Measurements from ENCODE around the gene DNAH12. TPM values are rescaled to one million over a fixed set of nuclear protein-coding genes. Genes with fewer than 3 reads are reported as not detected.
"Not testable (repeated sequence)": the region's sequence is repeated elsewhere in the genome, so short reads cannot be mapped to it uniquely, and the experiment has no call there.

Gene DNAH12
- total RNA-seq, 1 experiment from 2014 or later, result not detected

GRCh38 chr3:57350271-57350670 is 193.9 kb downstream of the DNAH12 start:
- Mint-ChIP-seq H3K9me3 (peaks cover 10% of the 10 kb centered on the region), H3K4me1 (no peaks in the 10 kb centered on the region), H3K27me3 (ENCODE audit: low read depth) (no peaks in the 10 kb centered on the region; the same call in 1 of the 2 replicates), H3K27ac (no peak overlapping the region), H3K36me3 (no peaks in the 10 kb centered on the region), H3K4me3 (no peak overlapping the region)
- ChIA-PET POLR2A (no interaction called here), CTCF (no interaction called here)
- ATAC-seq, result no peak
- no peak for DNase-seq (ENCODE audit: low spot score)
- TF ChIP-seq PRRX2 (CRISPR knock-in tag; IDR thresholded peaks at IDR 0.05) (no peak), E2F4 (CRISPR knock-in tag; IDR thresholded peaks at IDR 0.05; ENCODE audit: borderline replicate concordance, low read depth) (no peak), NFYB (CRISPR knock-in tag; conservative IDR thresholded peaks at IDR 0.05; ENCODE audit: low read depth) (no peak), HMGA2 (CRISPR knock-in tag; IDR thresholded peaks at IDR 0.05) (no peak)

GRCh38 chr3:57339071-57339642 is 205.0 kb downstream of the DNAH12 start:
- H3K27me3 Mint-ChIP-seq (ENCODE audit: low read depth); DNase-seq (ENCODE audit: low spot score); H3K27ac Mint-ChIP-seq; H3K4me1 Mint-ChIP-seq; H3K4me3 Mint-ChIP-seq; POLR2A ChIA-PET; ATAC-seq; CTCF ChIA-PET; H3K36me3 Mint-ChIP-seq: not testable (repeated sequence)
- H3K9me3 Mint-ChIP-seq, result peaks cover 16% of the 10 kb centered on the region

GRCh38 chr3:57338272-57339070 is 205.7 kb downstream of the DNAH12 start:
- DNase-seq (ENCODE audit: low spot score); H3K4me1 Mint-ChIP-seq; H3K36me3 Mint-ChIP-seq; H3K27me3 Mint-ChIP-seq (ENCODE audit: low read depth); H3K27ac Mint-ChIP-seq; H3K4me3 Mint-ChIP-seq; ATAC-seq; CTCF ChIA-PET; POLR2A ChIA-PET: not testable (repeated sequence)
- peaks cover 16% of the 10 kb centered on the region for H3K9me3 Mint-ChIP-seq

GRCh38 chr3:57335283-57335938 is 208.7 kb downstream of the DNAH12 start:
- ATAC-seq, result no peak
- no peak for TF ChIP-seq SP1 (CRISPR knock-in tag; conservative IDR thresholded peaks at IDR 0.05)
- no peak for TF ChIP-seq FOXK1 (CRISPR knock-in tag; IDR thresholded peaks at IDR 0.05)
- TF ChIP-seq HMGXB4 (CRISPR knock-in tag; IDR thresholded peaks at IDR 0.05), result no peak
- TF ChIP-seq ATF3 (CRISPR knock-in tag; conservative IDR thresholded peaks at IDR 0.05), result no peak
- no peak for TF ChIP-seq CREB1 (CRISPR knock-in tag; IDR thresholded peaks at IDR 0.05)
- no peak for TF ChIP-seq ZNF671 (CRISPR knock-in tag; IDR thresholded peaks at IDR 0.05)
- no peak for TF ChIP-seq RELA (CRISPR knock-in tag; IDR thresholded peaks at IDR 0.05; ENCODE audit: borderline replicate concordance)
- no peak for TF ChIP-seq ZNF232 (CRISPR knock-in tag; IDR thresholded peaks at IDR 0.05)
- no peaks in the 10 kb centered on the region for H3K4me1 Mint-ChIP-seq
- H3K27me3 Mint-ChIP-seq (ENCODE audit: low read depth), result no peaks in the 10 kb centered on the region
- peaks cover 13% of the 10 kb centered on the region for H3K9me3 Mint-ChIP-seq
- H3K4me3 Mint-ChIP-seq, result no peak overlapping the region
- DNase-seq (ENCODE audit: low spot score), result no peak
- peaks cover 7% of the 10 kb centered on the region for H3K36me3 Mint-ChIP-seq
- ChIA-PET POLR2A (no interaction called here), CTCF (interaction anchor here (1.2 kb wide), 1 partner anchor 62 kb away, joined by 4 read pairs; no protein-coding TSS in a partner anchor)
- no peak overlapping the region for H3K27ac Mint-ChIP-seq
